PFSK-1 (cell line): ENCODE results near the gene P2RY6.

ENCODE experiments used
- FOXP2 ChIP-seq: optimal IDR thresholded peaks from 2 replicates; pipeline ENCODE3; 2011; ENCODE audit warnings: borderline replicate concordance, control low read depth, inconsistent platforms; ENCODE audit not compliant: insufficient read depth; ENCODE audit errors: extremely low read length, extremely low read depth
- POLR2AphosphoS5 ChIP-seq: IDR thresholded peaks from 2 replicates; pipeline ENCODE4 v1.6.1; 2012; ENCODE audit warnings: low read depth, mild to moderate bottlenecking, control low read depth, low read length, moderate library complexity
- SIN3A ChIP-seq: IDR thresholded peaks from 2 replicates; pipeline ENCODE4 v1.6.1; 2012; ENCODE audit warnings: mild to moderate bottlenecking, low read length, moderate library complexity, borderline replicate concordance; ENCODE audit not compliant: insufficient read depth
- TAF1 ChIP-seq: IDR thresholded peaks from 2 replicates; pipeline ENCODE4 v1.6.1; 2012; ENCODE audit warnings: low read length, control low read depth, borderline replicate concordance; ENCODE audit not compliant: insufficient read depth
- TF ChIP-seq, protein P1 (sequence below), 2 experiments: IDR thresholded peaks; 2 replicates each; pipeline versions ENCODE4 v1.6.1 to v1.8.0; 2011 to 2012; ENCODE audit warnings: low read depth in 2 of 2, low read length in 2 of 2, control low read depth in 1 of 2, inconsistent platforms in 1 of 2, mild to moderate bottlenecking in 1 of 2, moderate library complexity in 1 of 2; ENCODE audit not compliant: insufficient read depth in 1 of 2

The P2RY6 gene

DNA sequence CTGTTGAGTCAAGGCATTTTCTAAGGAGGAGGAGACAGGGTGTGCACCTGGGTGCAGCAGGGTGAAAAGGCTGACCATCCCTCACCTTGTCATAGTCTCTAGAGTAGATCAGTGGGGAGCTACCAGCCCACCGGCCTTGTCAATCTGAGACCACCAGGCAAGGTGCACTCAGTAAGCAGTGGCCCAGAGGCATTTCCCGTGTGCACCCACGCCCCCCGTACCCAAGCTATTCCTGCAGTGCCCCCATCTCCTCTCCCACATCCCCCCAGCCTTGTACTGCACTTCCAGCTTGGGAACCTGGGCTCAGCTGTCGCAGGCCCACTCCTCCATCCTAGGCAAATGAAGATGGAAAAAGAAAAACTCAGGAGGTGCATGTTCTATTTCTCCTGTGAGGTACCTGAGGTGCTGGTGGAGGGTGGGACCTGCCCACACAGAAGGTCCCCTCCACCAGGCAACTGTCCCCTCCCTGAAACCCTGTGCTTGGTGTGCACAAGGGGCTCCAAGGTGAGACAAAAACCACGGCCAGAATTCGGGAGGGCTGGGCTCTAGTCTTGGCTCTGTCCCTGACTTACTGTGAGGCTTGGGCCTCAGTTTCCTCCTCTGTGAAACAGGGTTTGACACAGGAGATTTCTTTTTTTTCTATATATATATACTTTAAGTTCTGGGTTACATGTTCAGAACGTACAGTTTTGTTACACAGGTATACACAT is 45.7 kb upstream of the P2RY6 start:
- TF ChIP-seq FOXP2 (no peak), POLR2AphosphoS5 (no peak), TAF1 (no peak), SIN3A (no peak)
- TF ChIP-seq, protein P1, sequence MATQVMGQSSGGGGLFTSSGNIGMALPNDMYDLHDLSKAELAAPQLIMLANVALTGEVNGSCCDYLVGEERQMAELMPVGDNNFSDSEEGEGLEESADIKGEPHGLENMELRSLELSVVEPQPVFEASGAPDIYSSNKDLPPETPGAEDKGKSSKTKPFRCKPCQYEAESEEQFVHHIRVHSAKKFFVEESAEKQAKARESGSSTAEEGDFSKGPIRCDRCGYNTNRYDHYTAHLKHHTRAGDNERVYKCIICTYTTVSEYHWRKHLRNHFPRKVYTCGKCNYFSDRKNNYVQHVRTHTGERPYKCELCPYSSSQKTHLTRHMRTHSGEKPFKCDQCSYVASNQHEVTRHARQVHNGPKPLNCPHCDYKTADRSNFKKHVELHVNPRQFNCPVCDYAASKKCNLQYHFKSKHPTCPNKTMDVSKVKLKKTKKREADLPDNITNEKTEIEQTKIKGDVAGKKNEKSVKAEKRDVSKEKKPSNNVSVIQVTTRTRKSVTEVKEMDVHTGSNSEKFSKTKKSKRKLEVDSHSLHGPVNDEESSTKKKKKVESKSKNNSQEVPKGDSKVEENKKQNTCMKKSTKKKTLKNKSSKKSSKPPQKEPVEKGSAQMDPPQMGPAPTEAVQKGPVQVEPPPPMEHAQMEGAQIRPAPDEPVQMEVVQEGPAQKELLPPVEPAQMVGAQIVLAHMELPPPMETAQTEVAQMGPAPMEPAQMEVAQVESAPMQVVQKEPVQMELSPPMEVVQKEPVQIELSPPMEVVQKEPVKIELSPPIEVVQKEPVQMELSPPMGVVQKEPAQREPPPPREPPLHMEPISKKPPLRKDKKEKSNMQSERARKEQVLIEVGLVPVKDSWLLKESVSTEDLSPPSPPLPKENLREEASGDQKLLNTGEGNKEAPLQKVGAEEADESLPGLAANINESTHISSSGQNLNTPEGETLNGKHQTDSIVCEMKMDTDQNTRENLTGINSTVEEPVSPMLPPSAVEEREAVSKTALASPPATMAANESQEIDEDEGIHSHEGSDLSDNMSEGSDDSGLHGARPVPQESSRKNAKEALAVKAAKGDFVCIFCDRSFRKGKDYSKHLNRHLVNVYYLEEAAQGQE (IDR thresholded peaks at IDR 0.05; ENCODE audit: insufficient read depth in 1 of 2, low read depth in 2 of 2, low read length in 2 of 2), result no peak

DNA sequence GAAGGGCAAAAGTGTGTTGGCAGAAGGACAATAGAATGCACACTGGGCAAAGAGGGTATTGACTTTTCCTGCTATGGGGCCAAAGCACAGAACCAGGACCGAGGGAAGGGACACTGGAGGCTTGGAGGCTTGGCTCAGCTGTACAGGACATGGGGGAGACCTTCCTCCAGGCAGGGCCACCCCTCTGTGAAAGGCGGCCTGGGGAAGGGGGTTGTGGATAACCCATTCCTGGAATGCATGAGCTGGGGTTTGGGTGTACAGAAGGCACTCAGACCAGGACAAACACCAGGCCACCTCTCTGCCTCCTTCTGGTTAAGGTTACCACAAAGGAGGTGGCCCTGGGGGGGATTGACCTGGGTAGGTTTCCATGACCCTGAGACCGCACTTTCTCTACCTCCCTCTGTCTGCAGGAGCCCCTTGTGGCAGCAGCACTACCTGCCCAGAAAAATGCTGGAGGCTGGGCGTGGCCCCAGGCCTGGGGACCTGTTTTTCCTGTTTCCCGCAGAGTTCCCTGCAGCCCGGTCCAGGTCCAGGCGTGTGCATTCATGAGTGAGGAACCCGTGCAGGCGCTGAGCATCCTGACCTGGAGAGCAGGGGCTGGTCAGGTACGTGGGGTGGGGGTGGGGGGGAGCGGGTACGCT is 44.4 kb upstream of the P2RY6 start:
- no peak for TF ChIP-seq TAF1
- TF ChIP-seq, protein P1 (IDR thresholded peaks at IDR 0.05; ENCODE audit: insufficient read depth in 1 of 2, low read depth in 2 of 2, low read length in 2 of 2), result no peak
- TF ChIP-seq FOXP2, result no peak
- no peak for TF ChIP-seq SIN3A
- no peak for TF ChIP-seq POLR2AphosphoS5

DNA sequence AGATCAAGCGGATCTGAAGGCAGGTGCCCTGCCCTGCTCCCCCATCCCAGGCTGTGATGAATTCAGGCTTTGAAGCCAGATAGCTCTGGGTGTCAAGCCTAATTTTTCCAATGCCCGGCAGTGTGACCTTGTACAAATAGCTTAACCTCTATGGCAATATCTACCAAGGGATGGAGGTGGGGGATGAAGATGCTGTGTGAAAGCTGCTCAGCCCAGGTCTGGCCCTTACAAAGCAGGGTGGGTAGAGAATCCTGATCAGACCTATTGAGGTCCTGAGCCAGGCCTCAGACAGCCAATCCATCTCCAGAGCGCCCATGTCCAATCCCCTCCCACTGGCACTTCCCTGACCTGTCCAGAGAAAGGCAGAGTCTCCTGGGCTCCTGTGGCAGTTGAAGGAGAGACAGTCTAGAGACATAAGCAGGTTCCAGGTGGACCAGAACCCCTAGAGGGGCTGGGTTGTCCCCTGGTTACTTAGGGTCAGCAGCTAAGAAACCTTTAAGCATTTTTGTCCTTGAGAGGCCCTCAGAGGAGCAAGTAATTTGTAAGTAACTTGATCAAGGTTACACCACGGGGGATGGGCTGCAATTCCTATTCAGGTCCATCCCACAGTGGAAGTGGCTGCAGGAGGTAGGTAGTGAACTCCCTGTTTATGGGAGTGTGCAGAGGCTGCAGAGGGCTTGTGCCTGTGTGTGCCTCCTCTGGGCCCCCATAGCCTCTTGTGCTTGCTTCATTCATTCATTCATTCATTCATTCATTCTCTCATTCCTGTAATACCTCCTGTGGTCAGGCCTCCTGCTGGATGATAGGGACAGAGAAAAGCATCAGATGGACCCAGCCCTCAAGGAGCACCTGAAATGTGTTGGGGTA is 43.6 kb upstream of the P2RY6 start:
- TF ChIP-seq SIN3A, result no peak
- TF ChIP-seq TAF1, result no peak
- TF ChIP-seq, protein P1 (IDR thresholded peaks at IDR 0.05; ENCODE audit: insufficient read depth in 1 of 2, low read depth in 2 of 2, low read length in 2 of 2), result no peak
- TF ChIP-seq POLR2AphosphoS5, result no peak
- no peak for TF ChIP-seq FOXP2

DNA sequence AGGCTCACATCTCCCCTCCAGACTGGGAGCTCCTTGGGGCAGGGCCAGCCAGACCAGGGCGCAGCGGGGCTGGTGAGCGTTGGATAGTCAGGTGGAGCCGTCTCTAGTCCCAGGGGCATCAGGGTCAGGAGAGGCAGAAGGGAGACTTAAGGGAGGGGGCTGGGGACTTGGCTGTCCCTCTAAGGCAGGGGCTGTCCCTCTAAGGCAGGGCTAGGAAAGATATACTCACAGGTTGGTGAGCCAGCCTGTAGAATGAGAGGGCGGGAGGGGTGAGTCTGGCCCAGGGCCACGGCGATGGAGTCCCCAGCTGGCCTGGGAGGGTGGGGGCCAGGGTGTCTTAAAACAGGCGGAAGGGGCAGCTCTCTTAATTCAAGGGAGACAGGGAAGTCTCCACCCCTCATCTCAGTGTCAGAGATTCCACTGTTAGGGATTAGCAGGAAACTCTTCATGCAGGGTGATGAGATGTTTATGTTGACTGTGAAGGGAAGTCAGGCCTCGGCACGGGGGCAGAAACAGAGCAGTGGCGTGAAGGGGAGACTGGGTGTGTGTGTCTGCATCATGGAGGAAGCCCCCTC is 42.7 kb upstream of the P2RY6 start:
- no peak for TF ChIP-seq TAF1
- TF ChIP-seq SIN3A, result no peak
- no peak for TF ChIP-seq FOXP2
